OCI-LY7 (cell line): ENCODE results near the gene RIMS1. TPM values are rescaled to one million over a fixed set of nuclear protein-coding genes. Genes with fewer than 3 reads are reported as not detected.

Experiments used
- BruUV-seq: library from RNA; stranded (reverse); fragments of 400-500 nt; replicated peaks from 2 replicates; lab custom pipeline; 2021; lab: Mats Ljungman, UMichigan
- CTCF ChIA-PET: fragments of 300-600 bp; sonication (Branson Sonifier 250); formaldehyde crosslinking; loops from one replicate; lab custom pipeline; 2022; ENCODE audit warnings: antibody characterized with exemption; ENCODE audit not compliant: unreplicated experiment; lab: Charles Lee
- POLR2A ChIA-PET: fragments of 300-600 bp; sonication (Branson Sonifier 250); formaldehyde crosslinking; loops from one replicate; lab custom pipeline; 2022; ENCODE audit warnings: antibody characterized with exemption; lab: Charles Lee
- DNase-seq: peaks from one replicate; pipeline ENCODE4 v3.0.0-alpha.2; 2015; ENCODE audit warnings: low spot score
- H2AFZ ChIP-seq: fragments of 200-600 bp; sonication (generic), shearing (Covaris generic); 2 replicates; pipeline ENCODE4 v1.6.1; 2014; ENCODE audit warnings: mild to moderate bottlenecking, antibody characterized with exemption, low read length, moderate library complexity
- H3K27ac ChIP-seq: fragments of 200-600 bp; sonication (generic); 2 replicates; pipeline ENCODE4 v1.5.1; 2014; ENCODE audit warnings: mixed run types, low read depth, mild to moderate bottlenecking, moderate library complexity, low read length, inconsistent platforms; ENCODE audit not compliant: poor library complexity, severe bottlenecking
- H3K36me3 ChIP-seq: fragments of 200-600 bp; sonication (generic); 2 replicates; pipeline ENCODE4 v1.6.1; 2014; ENCODE audit warnings: mild to moderate bottlenecking, antibody characterized with exemption, low read length, moderate library complexity, mixed read lengths; ENCODE audit not compliant: insufficient read depth
- H3K4me1 ChIP-seq: fragments of 200-600 bp; sonication (generic); 2 replicates; pipeline ENCODE4 v1.5.1; 2014; ENCODE audit warnings: mild to moderate bottlenecking, low read length; ENCODE audit not compliant: insufficient read depth, poor library complexity, severe bottlenecking
- H3K4me2 ChIP-seq: fragments of 200-600 bp; sonication (generic); 2 replicates; pipeline ENCODE4 v1.6.1; 2014; ENCODE audit warnings: mild to moderate bottlenecking, low read length
- H3K4me3 ChIP-seq: fragments of 200-600 bp; sonication (generic); 2 replicates; pipeline ENCODE4 v1.5.1; 2014; ENCODE audit warnings: mild to moderate bottlenecking, low read depth, low read length; ENCODE audit not compliant: poor library complexity, severe bottlenecking
- H3K79me2 ChIP-seq: fragments of 200-600 bp; sonication (generic); 2 replicates; pipeline ENCODE4 v1.6.1; 2016; ENCODE audit warnings: low read depth, mild to moderate bottlenecking, low read length, moderate library complexity, mixed read lengths; ENCODE audit not compliant: insufficient read depth
- H3K9me2 ChIP-seq: fragments of 200-600 bp; sonication (generic); 2 replicates; pipeline ENCODE4 v1.6.1; 2016; ENCODE audit warnings: mild to moderate bottlenecking, low read length, mixed read lengths; ENCODE audit not compliant: insufficient read depth
- H3K9me3 ChIP-seq: fragments of 200-600 bp; sonication (generic); 2 replicates; pipeline ENCODE4 v1.6.1; 2014; ENCODE audit warnings: mild to moderate bottlenecking, mixed run types, low read length, mixed read lengths
- H4K20me1 ChIP-seq: fragments of 200-600 bp; sonication (generic); 2 replicates; pipeline ENCODE4 v1.6.1; 2014; ENCODE audit warnings: mild to moderate bottlenecking, antibody characterized with exemption, low read length, moderate library complexity, mixed read lengths; ENCODE audit not compliant: insufficient read depth
- CTCF ChIP-seq: fragments of 200-600 bp; sonication (generic); conservative IDR thresholded peaks from 2 replicates; pipeline ENCODE4 v1.5.1; 2014; ENCODE audit warnings: mild to moderate bottlenecking, antibody characterized with exemption, low read length, moderate library complexity, mixed read lengths
- EZH2phosphoT487 ChIP-seq: fragments of 200-600 bp; sonication (generic); IDR thresholded peaks from 2 replicates; pipeline ENCODE4 v1.6.1; 2018; ENCODE audit warnings: low read depth, borderline replicate concordance, mild to moderate bottlenecking, mixed run types, antibody characterized with exemption, low read length, moderate library complexity, mixed read lengths
- intact Hi-C: fragments of 100-400 bp; cut with micrococcal nuclease; formaldehyde crosslinking; loops from one replicate; pipeline ENCODE4 v1.10.0; 2022; ENCODE audit not compliant: unreplicated experiment
- total RNA-seq, 2 experiments: library from RNA; depleted of rRNA in 1 of 2; stranded (reverse); fragments of >200 nt in 1 of 2; shearing (Covaris generic) in 1 of 2; gene quantifications; 2 replicates each; pipeline ENCODE4 v1.2.3, GENCODE V29; 2014 to 2022

Gene RIMS1
- total RNA-seq, 2 experiments from 2014 or later: not detected

GRCh38 chr6:72040111-72040510 lies 153.8 kb downstream of the RIMS1 start:
- H3K36me3 ChIP-seq: no peaks in the 10 kb centered on the region
- POLR2A ChIA-PET: no interaction called here
- H3K4me3 ChIP-seq: no peak overlapping the region
- H3K79me2 ChIP-seq: no peaks in the 10 kb centered on the region
- no peak overlapping the region for H3K4me2 ChIP-seq
- H4K20me1 ChIP-seq: no peaks in the 10 kb centered on the region
- intact Hi-C loops: no loop called here
- H3K4me1 ChIP-seq: no peaks in the 10 kb centered on the region
- H3K9me3 ChIP-seq: no peaks in the 10 kb centered on the region
- TF ChIP-seq EZH2phosphoT487: no peak
- TF ChIP-seq CTCF: no peak
- H2AFZ ChIP-seq: no peak overlapping the region
- BruUV-seq: no TSS peak
- H3K27ac ChIP-seq: no peak overlapping the region
- no peak for DNase-seq
- CTCF ChIA-PET: no interaction called here
- H3K9me2 ChIP-seq: no peaks in the 10 kb centered on the region

GRCh38 chr6:72042088-72042487 lies 155.7 kb downstream of the RIMS1 start:
- no peaks in the 10 kb centered on the region for H3K79me2 ChIP-seq
- no peak overlapping the region for H3K4me2 ChIP-seq
- no peaks in the 10 kb centered on the region for H4K20me1 ChIP-seq
- no peaks in the 10 kb centered on the region for H3K36me3 ChIP-seq
- BruUV-seq: no TSS peak
- no peak overlapping the region for H3K27ac ChIP-seq
- no peaks in the 10 kb centered on the region for H3K4me1 ChIP-seq
- H2AFZ ChIP-seq: no peak overlapping the region
- ChIA-PET POLR2A (no interaction called here), CTCF (no interaction called here)
- intact Hi-C loops: no loop called here
- TF ChIP-seq CTCF (0 out of 2 replicates have a peak, but pooled peaks have one; percentile 14), EZH2phosphoT487 (no peak)
- no peak overlapping the region for H3K4me3 ChIP-seq
- no peak for DNase-seq
- no peaks in the 10 kb centered on the region for H3K9me2 ChIP-seq
- H3K9me3 ChIP-seq: no peaks in the 10 kb centered on the region

GRCh38 chr6:72048080-72048479 lies 161.7 kb downstream of the RIMS1 start:
- Histone ChIP-seq H3K9me3 (no peaks in the 10 kb centered on the region), H3K79me2 (no peaks in the 10 kb centered on the region), H3K4me1 (no peaks in the 10 kb centered on the region), H3K4me3 (no peak overlapping the region), H4K20me1 (no peaks in the 10 kb centered on the region), H2AFZ (no peak overlapping the region), H3K36me3 (no peaks in the 10 kb centered on the region), H3K27ac (no peak overlapping the region), H3K4me2 (no peak overlapping the region), H3K9me2 (no peaks in the 10 kb centered on the region)
- CTCF ChIA-PET: no interaction called here
- intact Hi-C loops: no loop called here
- BruUV-seq: no TSS peak
- DNase-seq: no peak
- no peak for TF ChIP-seq EZH2phosphoT487
- TF ChIP-seq CTCF: no peak
- POLR2A ChIA-PET: no interaction called here
